GM12878 (cell line): ENCODE measurements around the gene RAD51.

Experiments
- CTCF ChIP-seq, 3 experiments: IDR thresholded peaks in 2 of 3; conservative IDR thresholded peaks in 1 of 3; 2 replicates each; pipeline ENCODE4 v1.5.1; 2011; ENCODE audit warnings: low read depth in 3 of 3, low read length in 3 of 3, mild to moderate bottlenecking in 3 of 3, control low read depth in 2 of 3, moderate library complexity in 2 of 3, inconsistent platforms in 1 of 3, mixed read lengths in 1 of 3; ENCODE audit not compliant: control insufficient read depth in 2 of 3, insufficient read depth in 1 of 3; ENCODE audit errors: extremely low read depth in 1 of 3
- ESRRA ChIP-seq: IDR thresholded peaks from 2 replicates; pipeline ENCODE4 v1.6.1; 2012; ENCODE audit warnings: mild to moderate bottlenecking, low read length, improper control_type of control experiment
- GABPA ChIP-seq: IDR thresholded peaks from 2 replicates; pipeline ENCODE4 v1.6.1; 2014; ENCODE audit warnings: antibody characterized with exemption, low read depth, mild to moderate bottlenecking, inconsistent platforms
- HCFC1 ChIP-seq: fragments of 150-350 bp; IDR thresholded peaks from 2 replicates; pipeline ENCODE4 v1.6.1; 2014; ENCODE audit warnings: low read length
- HDAC6 ChIP-seq: fragments of 200-600 bp; sonication (generic); IDR thresholded peaks from one replicate; pipeline ENCODE4 v1.8.0; 2017; ENCODE audit warnings: antibody characterized with exemption; ENCODE audit not compliant: unreplicated experiment
- MYB ChIP-seq: fragments of 150-350 bp; IDR thresholded peaks from 2 replicates; pipeline ENCODE4 v1.6.1; 2014; ENCODE audit warnings: mild to moderate bottlenecking, low read depth, low read length, borderline replicate concordance
- RELA ChIP-seq: fragments of 450-650 bp; IDR thresholded peaks from 2 replicates; pipeline ENCODE4 v1.8.0; 2014; ENCODE audit warnings: borderline replicate concordance; ENCODE audit not compliant: partially characterized antibody
- REST ChIP-seq: IDR thresholded peaks from 2 replicates; pipeline ENCODE4 v1.6.1; 2012; ENCODE audit warnings: mild to moderate bottlenecking, low read depth, low read length
- SIX5 ChIP-seq: IDR thresholded peaks from 2 replicates; pipeline ENCODE4 v1.6.1; 2011; ENCODE audit warnings: mild to moderate bottlenecking, low read depth, low read length, moderate library complexity; ENCODE audit not compliant: severe bottlenecking
- ZNF24 ChIP-seq: fragments of 450-650 bp; IDR thresholded peaks from 2 replicates; pipeline ENCODE4 v1.6.1; 2017; ENCODE audit warnings: antibody characterized with exemption, mild to moderate bottlenecking

- no peak for TF ChIP-seq REST
- no peak for TF ChIP-seq MYB
- no peak for TF ChIP-seq SIX5
- TF ChIP-seq HCFC1, result no peak
- TF ChIP-seq CTCF (IDR thresholded peaks at IDR 0.05 in 2 of 3, conservative IDR thresholded peaks at IDR 0.05 in 1 of 3; ENCODE audit: control insufficient read depth in 2 of 3, extremely low read depth in 1 of 3, insufficient read depth in 1 of 3, low read depth in 3 of 3, low read length in 3 of 3), result no peak
- no peak for TF ChIP-seq ESRRA
- TF ChIP-seq ZNF24, result no peak
- TF ChIP-seq GABPA, result no peak
- TF ChIP-seq HDAC6, result no peak
- TF ChIP-seq RELA, result no peak
Observed at GRCh38 chr15:40776537-40777141, 81.7 kb downstream of the RAD51 start.
